Measurements from ENCODE around the gene MAD1L1.

The MAD1L1 gene

DNA sequence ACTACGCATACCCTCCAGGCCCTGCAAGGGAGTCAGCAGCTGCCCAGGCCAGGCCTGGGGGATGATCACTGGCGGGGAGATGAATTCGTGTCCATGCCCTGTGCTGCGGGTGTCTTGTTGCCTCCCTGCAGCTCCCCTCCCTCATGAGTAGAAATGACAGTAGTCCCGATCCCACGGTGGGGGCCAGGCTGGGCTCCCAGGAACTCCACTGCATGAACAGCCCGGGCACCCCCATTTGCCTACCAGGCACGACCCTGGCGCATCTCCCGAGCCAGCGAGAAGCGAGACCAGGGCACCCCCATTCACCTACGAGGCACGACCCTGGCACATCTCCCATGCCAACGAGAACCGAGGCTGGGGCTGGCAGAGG lies 316.2 kb downstream of the MAD1L1 start:
- DNase-seq (ENCODE audit: low read depth in 2 of 2) = no peak

GRCh38 chr7:1915956-1916600 lies 316.7 kb downstream of the MAD1L1 start:
- no peak for DNase-seq (ENCODE audit: low read depth in 2 of 2)

- no peak for DNase-seq (ENCODE audit: low read depth in 2 of 2)
These were observed 317.4 kb downstream of the MAD1L1 start for GRCh38 chr7:1915326-1915725.

DNA sequence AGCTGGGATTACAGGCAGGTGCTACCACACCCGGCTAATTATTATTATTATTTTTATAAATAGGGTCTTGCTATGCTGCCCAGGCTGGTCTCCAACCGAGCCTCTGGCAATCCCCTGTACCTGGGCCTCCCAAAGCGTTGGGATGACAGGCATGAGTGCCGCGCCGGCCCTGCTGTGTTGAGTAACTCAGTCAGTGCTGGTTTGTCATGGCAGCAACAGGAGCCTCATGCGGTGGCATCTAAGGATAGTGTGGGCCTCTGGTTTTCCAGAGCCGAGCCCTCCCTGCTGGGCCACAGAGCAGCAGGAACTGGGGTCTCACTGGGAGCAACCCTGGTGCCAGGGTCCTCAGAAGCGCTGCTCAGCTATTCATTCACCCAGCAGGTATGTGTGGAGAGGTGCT lies 318.0 kb downstream of the MAD1L1 start:
- no peak for DNase-seq (ENCODE audit: low read depth in 2 of 2)

- no peak for DNase-seq (ENCODE audit: low read depth in 2 of 2)
These were observed 318.4 kb downstream of the MAD1L1 start for GRCh38 chr7:1914321-1914720.

- DNase-seq (ENCODE audit: low read depth in 2 of 2) = no peak
These were observed 319.1 kb downstream of the MAD1L1 start for GRCh38 chr7:1913466-1914282.

GRCh38 chr7:1912593-1913465 lies 319.9 kb downstream of the MAD1L1 start:
- DNase-seq (ENCODE audit: low read depth in 2 of 2) = no peak

DNA sequence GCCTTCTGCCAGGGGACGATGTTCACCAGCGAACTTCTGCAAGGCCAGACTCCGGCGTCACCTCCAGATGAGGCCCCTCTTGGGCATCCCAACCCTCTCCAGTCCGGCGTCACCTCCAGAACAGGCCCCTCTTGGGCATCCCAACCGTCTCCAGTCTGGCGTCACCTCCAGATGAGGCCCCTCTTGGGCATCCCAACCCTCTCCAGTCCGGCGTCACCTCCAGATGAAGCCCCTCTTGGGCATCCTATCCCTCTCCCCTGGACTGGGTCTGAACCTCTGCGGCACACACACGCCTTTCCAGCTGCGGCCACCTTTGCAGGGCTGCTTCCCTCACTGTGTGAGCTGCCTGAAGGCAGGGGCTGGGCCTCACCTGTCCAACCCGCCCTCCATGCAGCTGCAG lies 321.2 kb downstream of the MAD1L1 start:
- no peak for DNase-seq (ENCODE audit: low read depth in 2 of 2)

DNA sequence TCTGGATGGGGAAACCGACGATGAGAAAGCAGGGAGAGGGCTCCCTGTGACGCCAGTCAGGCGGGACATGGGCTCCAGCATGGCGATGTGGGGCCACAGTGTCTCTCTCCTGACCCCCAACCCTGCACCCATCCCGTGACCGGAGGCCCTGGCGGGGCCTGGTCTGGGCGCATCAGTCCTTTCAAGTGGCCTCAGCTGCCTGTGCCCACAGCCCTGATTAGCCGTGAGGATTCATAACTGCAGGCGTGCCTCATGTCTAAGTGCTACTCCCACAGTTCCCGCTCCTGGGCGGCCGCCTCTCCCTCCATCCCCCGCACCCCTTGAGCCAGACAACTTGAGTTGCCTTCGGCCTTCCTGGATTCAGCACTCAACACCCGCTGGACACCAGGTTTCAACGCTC lies 321.9 kb downstream of the MAD1L1 start:
- DNase-seq (ENCODE audit: low read depth in 2 of 2) = no peak

GRCh38 chr7:1910081-1910685 lies 322.6 kb downstream of the MAD1L1 start:
- DNase-seq (ENCODE audit: low read depth in 2 of 2) = no peak

DNA sequence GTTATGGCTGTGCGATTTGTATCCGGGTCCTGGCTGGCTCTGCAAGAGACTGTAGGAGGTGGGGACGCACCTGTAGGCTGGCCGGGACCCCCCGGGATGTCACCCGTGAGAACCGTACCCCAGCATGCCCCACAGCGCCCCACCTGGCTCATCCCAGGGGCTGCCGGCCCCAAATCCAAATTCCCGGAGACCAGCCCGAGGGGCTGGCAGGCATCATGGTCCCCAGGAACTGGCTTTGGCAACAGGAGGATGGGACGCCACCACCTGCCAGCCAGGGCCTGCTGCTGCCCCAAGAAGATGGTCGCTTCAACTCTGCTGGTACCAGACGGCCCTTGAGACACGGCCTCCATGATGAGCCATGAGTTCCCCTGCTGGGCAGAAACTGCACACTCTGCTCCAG lies 323.3 kb downstream of the MAD1L1 start:
- no peak for DNase-seq (ENCODE audit: low read depth in 2 of 2)

DNA sequence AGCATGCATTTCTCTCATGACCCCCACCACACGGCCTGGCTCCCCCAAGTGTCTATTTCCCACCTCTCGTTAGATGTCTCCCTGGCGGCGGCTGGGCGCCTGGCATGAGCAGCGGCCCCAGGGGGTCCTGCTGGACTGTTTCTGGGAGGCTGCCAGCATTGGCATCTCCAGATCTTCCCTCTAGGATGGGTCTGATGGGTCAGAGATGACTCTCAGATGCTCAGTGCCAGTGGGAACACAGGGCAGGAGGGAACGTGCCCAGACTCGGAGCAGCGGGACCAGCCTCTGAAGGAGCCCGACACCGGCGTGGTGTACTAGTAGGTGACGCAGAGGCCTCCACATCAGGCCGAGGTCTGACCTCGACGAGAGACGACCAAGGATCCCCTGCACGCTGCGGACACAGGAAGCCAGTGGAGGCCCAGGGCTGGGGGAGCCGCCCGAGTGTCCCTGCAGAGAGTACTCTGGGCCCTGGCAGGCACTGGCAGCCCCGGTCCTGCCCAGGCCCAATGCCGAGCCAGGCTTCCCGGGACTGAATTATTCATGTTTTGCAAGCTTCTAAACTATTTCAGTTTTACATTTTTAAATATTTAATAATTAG lies 323.8 kb downstream of the MAD1L1 start:
- DNase-seq (ENCODE audit: low read depth in 2 of 2) = no peak

- no peak for DNase-seq (ENCODE audit: low read depth in 2 of 2)
These were observed 324.9 kb downstream of the MAD1L1 start for GRCh38 chr7:1907751-1908365.

- no peak for DNase-seq (ENCODE audit: low read depth in 2 of 2)
These were observed 325.6 kb downstream of the MAD1L1 start for GRCh38 chr7:1906988-1907745.

DNA sequence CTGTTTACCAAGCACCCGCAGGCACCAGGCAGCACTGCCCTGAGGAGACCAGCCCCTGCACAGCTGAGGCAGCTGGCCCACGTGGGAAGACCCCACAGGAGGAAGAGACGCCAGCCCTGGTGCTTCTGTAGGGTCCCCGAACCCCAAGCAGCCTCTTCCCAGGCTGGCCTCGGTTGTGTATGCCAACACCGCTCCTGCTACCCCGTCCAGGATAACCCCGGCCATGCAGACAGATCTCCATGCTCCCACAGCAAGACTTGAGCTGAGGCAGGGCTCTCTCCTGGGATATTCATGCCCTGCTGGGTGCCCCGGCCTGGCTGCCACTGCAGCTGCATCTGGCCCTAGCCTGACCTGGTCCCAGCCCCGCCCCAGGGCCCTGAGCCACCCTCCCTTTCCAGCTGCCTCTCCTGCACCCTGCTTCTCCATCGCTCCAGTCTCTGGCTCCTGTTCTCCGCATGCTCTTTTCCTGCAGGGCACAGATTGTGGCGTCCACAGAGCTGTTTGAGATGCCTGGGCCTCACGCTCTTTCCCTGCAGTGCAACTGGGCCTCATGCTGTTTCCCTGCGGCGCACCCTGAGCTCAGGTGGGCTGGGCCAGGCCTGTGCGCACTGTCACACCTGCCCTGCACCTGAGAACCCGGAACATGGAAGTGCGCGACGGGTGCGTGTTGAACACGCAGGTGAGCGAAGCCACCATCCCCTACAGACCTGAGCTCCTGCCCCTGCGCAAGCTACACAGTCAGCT lies 326.5 kb downstream of the MAD1L1 start:
- no peak for DNase-seq (ENCODE audit: low read depth in 2 of 2)

GRCh38 chr7:1902231-1902855 lies 330.4 kb downstream of the MAD1L1 start:
- DNase-seq (ENCODE audit: low read depth in 2 of 2) = no peak

- DNase-seq (ENCODE audit: low read depth in 2 of 2) = no peak
These were observed 331.1 kb downstream of the MAD1L1 start for GRCh38 chr7:1901431-1902210.

GRCh38 chr7:1900847-1901246 lies 331.9 kb downstream of the MAD1L1 start:
- DNase-seq (ENCODE audit: low read depth in 2 of 2) = no peak

Data from stimulated activated CD4-positive, alpha-beta T cell treated with anti-CD3 and anti-CD28 coated beads, Interleukin-12 subunit alpha, Interleukin-12 subunit beta, amount 100 ng/mL, for 24 hours (primary cell).